SJSA1 (cell line): ENCODE measurements around the gene MRGPRG. TPM values are rescaled to one million over a fixed set of nuclear protein-coding genes. Genes with fewer than 3 reads are reported as not detected.

Experiments
- DNase-seq, 2 experiments: peaks; one replicate each; pipeline ENCODE4 v3.0.0-alpha.2; 2015 to 2020; ENCODE audit warnings: low spot score in 2 of 2, low read depth in 1 of 2
- H3K27ac ChIP-seq: fragments of 250-450 bp; sonication (Bioruptor Pico); 2 replicates; pipeline ENCODE4 v1.5.1; 2020; ENCODE audit warnings: mild to moderate bottlenecking, moderate library complexity
- H3K27me3 ChIP-seq: fragments of 250-450 bp; sonication (Bioruptor Pico); replicated peaks from 2 replicates; pipeline ENCODE4 v1.5.1; 2020; ENCODE audit warnings: mild to moderate bottlenecking, moderate library complexity
- H3K36me3 ChIP-seq: fragments of 250-450 bp; sonication (Bioruptor Pico); 2 replicates; pipeline ENCODE4 v1.5.1; 2020; ENCODE audit warnings: mild to moderate bottlenecking
- H3K4me1 ChIP-seq: fragments of 250-450 bp; sonication (Bioruptor Pico); replicated peaks from 2 replicates; pipeline ENCODE4 v1.6.1; 2021; ENCODE audit warnings: mild to moderate bottlenecking
- H3K4me3 ChIP-seq: fragments of 250-450 bp; sonication (Bioruptor Pico); 2 replicates; pipeline ENCODE4 v1.5.1; 2020; ENCODE audit warnings: mild to moderate bottlenecking
- H3K9me3 ChIP-seq: fragments of 250-450 bp; sonication (Bioruptor Pico); replicated peaks from 2 replicates; pipeline ENCODE4 v1.5.1; 2020; ENCODE audit warnings: mild to moderate bottlenecking
- total RNA-seq: library from RNA; depleted of rRNA; stranded (reverse); fragments of >200 nt; shearing (Covaris generic); gene quantifications from 2 replicates; pipeline ENCODE4 v1.2.3, GENCODE V29; 2014

Gene MRGPRG
- total RNA-seq, 1 experiment from 2014 or later, result not detected

GRCh38 chr11:3222003-3222855, 3.6 kb upstream of the MRGPRG start:
- Histone ChIP-seq H3K9me3 (no peaks in the 10 kb centered on the region), H3K27me3 (peaks cover 89% of the 10 kb centered on the region), H3K4me1 (no peaks in the 10 kb centered on the region), H3K4me3 (no peak overlapping the region), H3K27ac (no peak overlapping the region), H3K36me3 (no peaks in the 10 kb centered on the region)
- DNase-seq, result peak in 1 of 2 experiments; percentile 49

GRCh38 chr11:3221408-3222002, 2.9 kb upstream of the MRGPRG start:
- no peak for DNase-seq
- Histone ChIP-seq H3K36me3 (no peaks in the 10 kb centered on the region), H3K9me3 (no peaks in the 10 kb centered on the region), H3K27me3 (peaks cover 82% of the 10 kb centered on the region), H3K4me3 (no peak overlapping the region), H3K27ac (no peak overlapping the region), H3K4me1 (no peaks in the 10 kb centered on the region)

GRCh38 chr11:3220521-3221407, 2.2 kb upstream of the MRGPRG start:
- Histone ChIP-seq H3K4me3 (no peak overlapping the region), H3K4me1 (no peaks in the 10 kb centered on the region), H3K36me3 (no peaks in the 10 kb centered on the region), H3K27me3 (peaks cover 82% of the 10 kb centered on the region), H3K9me3 (no peaks in the 10 kb centered on the region), H3K27ac (no peak overlapping the region)
- DNase-seq, result no peak

GRCh38 chr11:3220101-3220500, 1.5 kb upstream of the MRGPRG start:
- DNase-seq, result no peak
- Histone ChIP-seq H3K9me3 (no peaks in the 10 kb centered on the region), H3K36me3 (no peaks in the 10 kb centered on the region), H3K27ac (no peak overlapping the region), H3K27me3 (peaks cover 79% of the 10 kb centered on the region), H3K4me3 (no peak overlapping the region), H3K4me1 (no peaks in the 10 kb centered on the region)

GRCh38 chr11:3219281-3219892, 774 bp upstream of the MRGPRG start:
- H3K4me3 ChIP-seq, result no peak overlapping the region
- H3K9me3 ChIP-seq, result no peaks in the 10 kb centered on the region
- H3K36me3 ChIP-seq, result no peaks in the 10 kb centered on the region
- H3K27ac ChIP-seq, result no peak overlapping the region
- H3K27me3 ChIP-seq, result peaks cover 72% of the 10 kb centered on the region
- H3K4me1 ChIP-seq, result no peaks in the 10 kb centered on the region
- no peak for DNase-seq

- Histone ChIP-seq H3K9me3 (no peaks in the 10 kb centered on the region), H3K4me3 (no peak overlapping the region), H3K27me3 (peaks cover 57% of the 10 kb centered on the region), H3K4me1 (no peaks in the 10 kb centered on the region), H3K27ac (no peak overlapping the region), H3K36me3 (no peaks in the 10 kb centered on the region)
- no peak for DNase-seq
Measured at GRCh38 chr11:3217818-3218482, 663 bp downstream of the MRGPRG start.

- Histone ChIP-seq H3K4me3 (no peak overlapping the region), H3K9me3 (no peaks in the 10 kb centered on the region), H3K27me3 (peaks cover 41% of the 10 kb centered on the region), H3K27ac (no peak overlapping the region), H3K4me1 (no peaks in the 10 kb centered on the region), H3K36me3 (no peaks in the 10 kb centered on the region)
- DNase-seq, result no peak
Measured at GRCh38 chr11:3216027-3216525, 2.5 kb downstream of the MRGPRG start.

GRCh38 chr11:3215346-3216026, 3.1 kb downstream of the MRGPRG start:
- peaks cover 35% of the 10 kb centered on the region for H3K27me3 ChIP-seq
- no peak for DNase-seq

GRCh38 chr11:3214420-3214699, 4.3 kb downstream of the MRGPRG start:
- Histone ChIP-seq H3K36me3 (no peaks in the 10 kb centered on the region), H3K27me3 (peaks cover 24% of the 10 kb centered on the region), H3K9me3 (no peaks in the 10 kb centered on the region), H3K4me3 (no peak overlapping the region), H3K27ac (no peak overlapping the region), H3K4me1 (no peaks in the 10 kb centered on the region)
- DNase-seq, result no peak

More at GRCh38 chr11:3215346-3216026, 3.1 kb downstream of the MRGPRG start:
- no peaks in the 10 kb centered on the region for H3K9me3 ChIP-seq
- no peak overlapping the region for H3K4me3 ChIP-seq
- no peaks in the 10 kb centered on the region for H3K4me1 ChIP-seq
- H3K36me3 ChIP-seq, result no peaks in the 10 kb centered on the region
- H3K27ac ChIP-seq, result no peak overlapping the region

- no peak overlapping the region for H3K4me3 ChIP-seq
- peaks cover 18% of the 10 kb centered on the region for H3K27me3 ChIP-seq
- DNase-seq, result no peak
Measured at GRCh38 chr11:3213659-3214419, 4.8 kb downstream of the MRGPRG start.

GRCh38 chr11:3208272-3208671, 10.3 kb downstream of the MRGPRG start:
- Histone ChIP-seq H3K27me3 (peaks cover 21% of the 10 kb centered on the region), H3K36me3 (no peaks in the 10 kb centered on the region), H3K9me3 (0 out of 2 replicates have a peak, but pooled peaks cover 2% of the 10 kb centered on the region), H3K4me1 (peaks cover 4% of the 10 kb centered on the region; the same call in 1 of the 2 replicates), H3K4me3 (no peak overlapping the region), H3K27ac (no peak overlapping the region)
- DNase-seq, result no peak

More at GRCh38 chr11:3213659-3214419, 4.8 kb downstream of the MRGPRG start:
- H3K27ac ChIP-seq, result no peak overlapping the region
- H3K4me1 ChIP-seq, result no peaks in the 10 kb centered on the region
- H3K36me3 ChIP-seq, result no peaks in the 10 kb centered on the region
- no peaks in the 10 kb centered on the region for H3K9me3 ChIP-seq
